ENCODE data around the gene PTPRT. TPM values are rescaled to one million over a fixed set of nuclear protein-coding genes. Genes with fewer than 3 reads are reported as not detected.

PTPRT gene
- total RNA-seq, 1 experiment from 2014 or later = not detected

DNA sequence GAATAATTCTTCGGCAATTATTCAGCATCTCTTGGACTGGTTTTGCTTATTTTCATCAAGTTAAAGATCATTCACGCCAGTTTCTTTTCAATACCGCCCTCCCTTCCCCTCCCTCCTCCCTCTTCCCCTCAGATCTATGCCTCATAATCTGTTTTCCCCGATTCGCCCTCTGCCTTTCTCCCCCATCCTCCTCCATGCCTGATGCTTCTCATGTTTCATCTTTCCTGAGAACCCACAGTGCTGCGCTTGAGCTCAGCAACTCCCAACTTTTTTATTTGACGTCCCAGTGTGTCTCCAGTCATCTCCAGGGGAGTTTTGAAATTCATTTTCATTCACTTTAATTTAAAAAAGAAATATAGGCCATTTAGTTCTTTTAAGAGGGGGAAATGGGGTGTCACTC lies 142.7 kb downstream of the PTPRT start:
- Histone ChIP-seq H3K4me2 (ENCODE audit: low read length) (no peak overlapping the region), H3K9me3 (ENCODE audit: low read length) (peaks cover 13% of the 10 kb centered on the region; the same call in 1 of the 2 replicates), H3K79me2 (ENCODE audit: low read length) (no peaks in the 10 kb centered on the region), H3K9ac (ENCODE audit: low read length) (no peak overlapping the region), H3F3A (ENCODE audit: low read length, unreplicated experiment) (no peaks in the 10 kb centered on the region), H3K9me2 (replicated peaks; ENCODE audit: low read length) (no peaks in the 10 kb centered on the region), H3K27me3 (ENCODE audit: low read length) (no peaks in the 10 kb centered on the region), H3K4me3 (ENCODE audit: low read length) (no peak overlapping the region), H3K27ac (ENCODE audit: low read length) (no peak overlapping the region), H3K36me3 (ENCODE audit: low read depth, low read length) (no peaks in the 10 kb centered on the region), H3K4me1 (ENCODE audit: insufficient read depth, low read length) (no peaks in the 10 kb centered on the region), H4K20me1 (ENCODE audit: low read length) (no peaks in the 10 kb centered on the region), H2AFZ (ENCODE audit: low read length) (no peak overlapping the region)
- intact Hi-C loops (cut with micrococcal nuclease) = no loop called here
- TF ChIP-seq, protein P1, sequence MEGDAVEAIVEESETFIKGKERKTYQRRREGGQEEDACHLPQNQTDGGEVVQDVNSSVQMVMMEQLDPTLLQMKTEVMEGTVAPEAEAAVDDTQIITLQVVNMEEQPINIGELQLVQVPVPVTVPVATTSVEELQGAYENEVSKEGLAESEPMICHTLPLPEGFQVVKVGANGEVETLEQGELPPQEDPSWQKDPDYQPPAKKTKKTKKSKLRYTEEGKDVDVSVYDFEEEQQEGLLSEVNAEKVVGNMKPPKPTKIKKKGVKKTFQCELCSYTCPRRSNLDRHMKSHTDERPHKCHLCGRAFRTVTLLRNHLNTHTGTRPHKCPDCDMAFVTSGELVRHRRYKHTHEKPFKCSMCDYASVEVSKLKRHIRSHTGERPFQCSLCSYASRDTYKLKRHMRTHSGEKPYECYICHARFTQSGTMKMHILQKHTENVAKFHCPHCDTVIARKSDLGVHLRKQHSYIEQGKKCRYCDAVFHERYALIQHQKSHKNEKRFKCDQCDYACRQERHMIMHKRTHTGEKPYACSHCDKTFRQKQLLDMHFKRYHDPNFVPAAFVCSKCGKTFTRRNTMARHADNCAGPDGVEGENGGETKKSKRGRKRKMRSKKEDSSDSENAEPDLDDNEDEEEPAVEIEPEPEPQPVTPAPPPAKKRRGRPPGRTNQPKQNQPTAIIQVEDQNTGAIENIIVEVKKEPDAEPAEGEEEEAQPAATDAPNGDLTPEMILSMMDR (conservative IDR thresholded peaks at IDR 0.05; ENCODE audit: low read depth, low read length) = no peak
- TF ChIP-seq EZH2 (IDR thresholded peaks at IDR 0.05; ENCODE audit: low read length, unreplicated experiment) = no peak
- no peak for TF ChIP-seq EZH2phosphoT487 (IDR thresholded peaks at IDR 0.05; ENCODE audit: borderline replicate concordance, low read length)
- POLR2A ChIA-PET (ENCODE audit: unreplicated experiment) = interaction anchor here (0.5 kb wide), 1 partner anchor 10 kb away, joined by 5 read pairs; no protein-coding TSS in a partner anchor
- CTCF ChIA-PET = no interaction called here
- BruUV-seq (replicated peaks) = no TSS peak
- DNase-seq (no peak), ATAC-seq (no peak)

DNA sequence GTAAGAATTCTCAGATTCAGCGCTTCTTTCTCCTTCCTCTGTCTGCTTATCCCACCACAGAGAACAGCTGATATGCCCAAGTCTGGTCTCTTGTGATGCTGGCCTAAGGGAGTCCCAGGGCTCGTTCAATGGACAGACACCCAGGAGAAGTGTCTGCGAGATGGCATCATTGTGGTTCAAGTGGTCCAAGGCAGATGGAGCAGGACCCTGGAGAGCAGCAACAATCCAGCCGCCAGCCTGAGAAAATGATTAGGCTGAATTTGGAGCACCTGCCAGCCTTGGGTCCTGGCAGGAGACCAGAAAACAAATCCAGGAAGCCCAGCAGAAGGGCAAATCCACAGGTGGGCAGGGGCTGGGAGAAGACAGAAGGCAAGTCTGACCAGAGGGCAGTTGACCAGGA lies 145.8 kb downstream of the PTPRT start:
- DNase-seq = no peak
- Histone ChIP-seq H3K9ac (ENCODE audit: low read length) (no peak overlapping the region), H3K79me2 (ENCODE audit: low read length) (no peaks in the 10 kb centered on the region), H3K4me2 (ENCODE audit: low read length) (no peak overlapping the region), H3K4me1 (ENCODE audit: insufficient read depth, low read length) (no peaks in the 10 kb centered on the region), H3K9me3 (ENCODE audit: low read length) (peaks cover 6% of the 10 kb centered on the region; the same call in 1 of the 2 replicates), H3F3A (ENCODE audit: low read length, unreplicated experiment) (no peaks in the 10 kb centered on the region), H3K4me3 (ENCODE audit: low read length) (no peak overlapping the region), H4K20me1 (ENCODE audit: low read length) (no peaks in the 10 kb centered on the region), H3K27ac (ENCODE audit: low read length) (no peak overlapping the region), H3K27me3 (ENCODE audit: low read length) (no peaks in the 10 kb centered on the region), H3K9me2 (replicated peaks; ENCODE audit: low read length) (no peaks in the 10 kb centered on the region), H2AFZ (ENCODE audit: low read length) (no peak overlapping the region), H3K36me3 (ENCODE audit: low read depth, low read length) (no peaks in the 10 kb centered on the region)
- ChIA-PET CTCF (no interaction called here), POLR2A (ENCODE audit: unreplicated experiment) (no interaction called here)
- TF ChIP-seq EZH2phosphoT487 (IDR thresholded peaks at IDR 0.05; ENCODE audit: borderline replicate concordance, low read length) (no peak), EZH2 (IDR thresholded peaks at IDR 0.05; ENCODE audit: low read length, unreplicated experiment) (no peak)
- TF ChIP-seq, protein P1 (conservative IDR thresholded peaks at IDR 0.05; ENCODE audit: low read depth, low read length) = no peak
- ATAC-seq = no peak
- intact Hi-C loops (cut with micrococcal nuclease) = no loop called here
- no TSS peak for BruUV-seq (replicated peaks)

DNA sequence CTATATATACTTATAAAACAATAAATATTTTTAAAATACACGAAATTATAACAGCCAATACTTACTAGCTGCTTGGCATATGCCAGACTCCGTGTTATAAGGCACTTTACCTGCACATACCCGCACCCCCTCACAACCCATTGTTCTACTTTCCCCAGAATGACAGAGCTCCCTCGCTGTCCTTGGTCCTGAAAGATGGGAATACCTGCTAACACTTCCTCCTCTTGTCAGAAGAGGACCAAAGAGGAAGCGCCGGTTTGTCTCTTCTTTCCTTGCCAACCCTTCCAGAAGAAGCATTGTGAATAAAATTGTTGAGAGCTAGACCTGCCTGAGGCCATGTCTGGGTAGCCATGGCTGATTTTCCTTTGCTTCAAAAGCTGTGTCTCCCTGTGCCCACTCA lies 149.3 kb downstream of the PTPRT start:
- CTCF ChIA-PET = no interaction called here
- Histone ChIP-seq H3K4me2 (ENCODE audit: low read length) (no peak overlapping the region), H2AFZ (ENCODE audit: low read length) (no peak overlapping the region), H3K9me2 (replicated peaks; ENCODE audit: low read length) (no peaks in the 10 kb centered on the region), H3K9ac (ENCODE audit: low read length) (no peak overlapping the region), H3K4me3 (ENCODE audit: low read length) (no peak overlapping the region), H3K4me1 (ENCODE audit: insufficient read depth, low read length) (no peaks in the 10 kb centered on the region), H3K27ac (ENCODE audit: low read length) (no peak overlapping the region), H3K9me3 (ENCODE audit: low read length) (no peaks in the 10 kb centered on the region; the same call in 1 of the 2 replicates), H3K36me3 (ENCODE audit: low read depth, low read length) (no peaks in the 10 kb centered on the region), H4K20me1 (ENCODE audit: low read length) (no peaks in the 10 kb centered on the region), H3F3A (ENCODE audit: low read length, unreplicated experiment) (no peaks in the 10 kb centered on the region), H3K27me3 (ENCODE audit: low read length) (no peaks in the 10 kb centered on the region), H3K79me2 (ENCODE audit: low read length) (no peaks in the 10 kb centered on the region)
- TF ChIP-seq, protein P1 (conservative IDR thresholded peaks at IDR 0.05; ENCODE audit: low read depth, low read length) = no peak
- TF ChIP-seq EZH2 (IDR thresholded peaks at IDR 0.05; ENCODE audit: low read length, unreplicated experiment) = no peak
- TF ChIP-seq EZH2phosphoT487 (IDR thresholded peaks at IDR 0.05; ENCODE audit: borderline replicate concordance, low read length) = no peak
- POLR2A ChIA-PET (ENCODE audit: unreplicated experiment) = no interaction called here
- ATAC-seq (no peak), DNase-seq (peak; percentile 19)
- intact Hi-C loops (cut with micrococcal nuclease) = no loop called here
- no TSS peak for BruUV-seq (replicated peaks)

Measured in PC-3 (cell line).